NK-92 treated with Interleukin-12 subunit alpha and Interleukin-12 subunit beta, amount 100 ng/mL, for 24 hours (cell line): Measurements from ENCODE around the gene ZNF385D.

Experiments used
- DNase-seq: peaks from one replicate; lab custom pipeline; 2025; lab: John Stamatoyannopoulos, UW

Gene ZNF385D

DNA sequence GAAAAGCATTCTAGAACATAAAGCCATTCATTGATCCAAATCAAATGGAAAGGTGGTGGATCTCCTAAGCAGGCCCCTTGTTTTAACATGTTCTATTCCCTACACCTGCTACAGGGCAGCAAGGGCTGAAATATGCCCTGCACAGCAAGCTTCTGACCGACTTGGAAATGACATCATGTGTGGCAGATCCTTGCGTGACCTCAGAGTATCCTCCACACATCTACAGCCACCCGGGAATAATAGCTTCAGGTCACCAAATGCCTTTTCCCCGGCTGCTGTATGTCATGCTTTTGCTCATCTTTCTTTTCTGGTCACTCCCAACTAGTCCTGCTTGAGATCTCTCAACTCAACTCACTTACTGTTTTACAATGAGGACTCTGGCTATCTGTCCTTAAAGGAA is 158.2 kb downstream of the ZNF385D start:
- no peak for DNase-seq

DNA sequence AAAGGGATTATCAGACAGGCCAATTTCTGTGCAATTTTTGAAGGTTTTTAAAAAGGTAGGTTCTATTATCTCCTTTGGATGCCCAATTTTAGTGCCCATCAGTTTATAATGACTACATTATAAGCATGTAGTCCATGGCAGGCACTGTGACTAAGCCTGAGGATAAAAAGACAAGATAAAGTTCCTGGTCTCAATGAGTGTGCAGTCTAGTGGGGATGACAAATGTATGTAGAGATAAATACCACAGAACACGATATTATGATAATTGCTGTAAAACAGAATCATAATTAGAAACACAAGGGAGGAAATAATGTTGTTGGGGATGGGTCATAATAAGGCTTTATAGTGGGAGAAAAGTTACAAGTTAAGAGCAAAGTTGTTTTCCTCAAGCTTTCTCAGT is 163.1 kb downstream of the ZNF385D start:
- DNase-seq, result no peak

DNA sequence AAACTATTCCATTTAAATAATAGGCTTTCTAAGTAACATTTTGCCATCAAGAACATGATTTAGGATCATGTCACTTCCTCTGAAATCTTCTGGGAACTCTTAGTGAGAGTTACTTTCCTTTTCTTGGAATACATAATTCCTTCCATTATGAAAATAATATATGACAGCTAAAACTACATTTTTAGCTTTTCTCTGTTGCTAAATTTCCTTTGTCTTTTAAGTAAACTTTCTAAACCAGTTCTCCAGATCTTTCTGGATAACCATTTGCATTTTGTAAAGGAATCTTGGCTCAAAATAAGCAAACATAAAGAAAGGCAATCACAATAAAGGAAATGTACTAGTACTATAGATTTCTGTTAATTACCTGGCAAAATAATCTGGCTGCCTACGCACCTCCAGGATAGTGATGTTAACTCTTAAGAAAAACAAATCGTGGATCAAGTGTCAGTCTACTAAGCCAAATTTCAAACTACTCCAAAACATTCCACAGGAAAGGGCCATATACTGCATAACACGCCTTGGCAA is 165.7 kb downstream of the ZNF385D start:
- no peak for DNase-seq

DNA sequence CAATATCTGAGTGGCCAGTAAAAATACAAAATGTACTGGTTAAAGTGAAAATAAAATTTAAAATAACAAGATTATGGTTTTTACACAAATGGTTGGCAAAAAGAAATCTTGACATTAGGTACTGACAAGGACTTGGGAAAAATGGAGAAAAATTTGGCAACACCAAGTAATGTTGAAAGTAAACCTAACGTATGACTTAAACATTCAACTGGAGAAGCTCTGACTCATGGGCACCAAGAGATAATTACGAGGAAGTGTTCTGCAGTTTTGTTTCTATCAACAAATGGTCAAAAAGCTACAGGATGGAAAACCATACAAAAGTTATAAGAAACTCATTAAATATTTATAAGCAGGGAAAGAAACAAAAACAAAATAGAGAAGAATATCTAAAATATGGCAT is 177.7 kb downstream of the ZNF385D start:
- no peak for DNase-seq

DNA sequence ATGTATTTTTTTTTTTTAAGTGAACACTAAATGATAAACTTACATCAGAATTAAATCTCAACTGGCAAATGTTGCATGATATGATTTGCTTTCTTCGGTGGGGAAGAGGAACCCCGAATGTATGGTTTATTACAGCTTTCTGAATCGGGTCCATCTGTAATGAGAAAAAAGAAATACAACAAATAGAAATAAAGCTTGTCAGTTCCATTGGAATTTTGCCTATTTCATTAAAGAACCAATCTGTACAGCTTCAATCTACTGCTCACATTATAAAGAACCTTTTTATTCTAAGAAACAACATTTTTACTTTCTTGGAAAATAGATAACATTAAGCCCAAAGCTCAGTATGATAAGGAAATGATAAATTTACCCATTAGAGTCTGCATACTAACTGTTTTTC is 186.5 kb downstream of the ZNF385D start:
- no peak for DNase-seq

DNA sequence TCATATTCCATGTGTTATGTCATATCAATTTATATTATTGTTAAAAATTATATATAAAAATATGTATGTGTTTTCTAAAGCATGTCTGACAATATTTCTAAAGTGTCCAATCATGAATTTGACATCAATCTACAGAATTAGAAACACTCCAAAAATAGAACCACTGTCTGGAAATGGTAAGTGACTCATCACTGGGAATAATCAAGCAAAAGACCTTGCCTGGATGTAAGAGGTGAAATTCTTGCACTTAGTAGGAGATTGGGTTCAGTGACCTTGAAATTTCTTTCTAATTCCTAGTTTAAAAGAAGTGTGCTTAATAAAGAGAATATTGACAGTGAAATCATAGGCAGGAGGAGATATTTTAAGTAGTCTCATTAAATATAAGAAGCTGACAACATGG is 188.8 kb downstream of the ZNF385D start:
- no peak for DNase-seq

DNA sequence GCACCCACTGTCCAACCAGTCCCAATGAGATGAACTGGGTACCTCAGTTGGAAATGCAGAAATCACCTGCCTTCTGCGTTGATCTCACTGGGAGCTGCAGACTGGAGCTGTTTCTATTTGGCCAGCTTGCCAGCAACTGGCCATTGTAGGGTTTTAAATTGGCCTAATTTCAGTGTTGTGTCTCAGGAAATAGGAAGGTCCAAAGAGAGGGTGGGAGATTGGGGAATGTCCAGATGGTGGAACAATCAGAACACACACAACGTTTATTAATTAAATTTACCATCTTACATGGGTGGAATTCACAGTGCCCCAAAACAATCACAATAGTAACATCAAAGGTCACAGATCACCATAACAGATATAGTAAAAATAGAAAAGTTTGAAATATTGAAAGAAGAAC is 189.5 kb downstream of the ZNF385D start:
- DNase-seq, result no peak

DNA sequence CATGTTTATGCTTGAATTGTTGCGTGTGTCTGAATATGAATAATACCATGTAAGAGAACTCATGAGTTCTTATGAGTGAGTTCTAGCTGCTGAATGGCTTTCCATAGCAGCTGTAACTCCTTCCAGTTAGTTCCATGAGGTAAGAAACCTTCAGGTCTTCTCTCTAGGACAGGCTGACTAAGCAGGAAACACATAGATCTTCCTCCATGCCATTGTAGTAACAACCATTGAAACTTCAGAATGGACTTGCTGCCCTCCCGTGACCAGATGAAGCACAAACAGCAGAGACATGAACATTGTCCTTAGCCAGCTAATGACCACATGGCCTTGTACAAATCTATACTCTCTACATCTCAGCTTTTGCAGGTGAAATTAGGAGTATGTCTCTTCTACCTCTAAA is 200.0 kb downstream of the ZNF385D start:
- DNase-seq, result no peak

DNA sequence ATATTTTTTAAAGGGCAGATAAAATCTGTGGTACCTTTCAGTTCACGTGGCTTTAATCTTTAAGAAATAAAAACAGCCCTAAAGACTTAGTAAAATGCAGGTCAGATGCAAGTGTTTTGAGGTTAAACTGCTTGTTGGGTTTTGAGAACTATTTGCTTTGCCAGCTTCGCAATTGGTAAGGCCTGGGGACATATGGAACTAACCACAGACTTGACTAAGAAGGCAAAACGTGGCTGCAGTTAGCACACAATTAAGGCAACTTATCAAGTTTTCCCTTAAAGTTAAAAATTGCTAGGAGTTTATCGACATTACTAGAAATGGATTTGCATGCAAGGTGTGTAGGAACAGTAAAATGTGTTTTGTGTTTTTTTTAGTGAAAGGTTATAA is 206.9 kb downstream of the ZNF385D start:
- no peak for DNase-seq

DNA sequence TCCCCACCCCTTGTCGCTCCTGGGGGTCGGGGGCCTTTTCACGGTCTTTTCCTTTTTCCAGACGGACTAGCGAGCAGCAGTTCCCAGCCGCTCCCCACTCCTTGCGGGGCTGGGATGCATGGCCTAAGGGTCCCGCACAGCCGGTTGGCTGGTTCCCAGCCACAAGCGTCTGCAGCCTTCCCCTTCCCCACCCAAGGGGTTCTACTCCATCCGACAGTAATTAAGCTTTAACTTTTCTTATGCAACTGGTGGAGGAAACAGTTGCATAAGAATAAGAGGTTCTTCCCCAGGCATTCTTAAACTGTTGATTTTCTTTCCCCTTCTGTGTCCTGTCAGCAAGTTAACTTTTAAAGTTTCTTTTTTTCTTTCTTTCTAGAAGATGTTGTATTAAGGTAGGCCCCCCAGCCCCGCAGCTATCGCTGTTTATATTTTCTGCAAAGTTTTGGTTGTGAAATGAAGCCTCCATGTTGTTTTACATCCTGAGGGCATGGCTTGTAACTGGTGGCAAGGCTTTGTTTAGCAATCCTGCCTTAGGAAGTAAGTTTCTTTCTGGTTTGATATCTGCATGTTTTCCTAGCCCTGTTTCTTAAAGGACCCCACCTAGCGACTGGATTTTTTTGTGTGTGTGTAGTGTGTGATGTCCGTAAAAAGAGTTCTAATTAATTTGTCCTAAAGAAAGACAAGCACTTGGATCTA is 207.5 kb downstream of the ZNF385D start:
- DNase-seq, result no peak

DNA sequence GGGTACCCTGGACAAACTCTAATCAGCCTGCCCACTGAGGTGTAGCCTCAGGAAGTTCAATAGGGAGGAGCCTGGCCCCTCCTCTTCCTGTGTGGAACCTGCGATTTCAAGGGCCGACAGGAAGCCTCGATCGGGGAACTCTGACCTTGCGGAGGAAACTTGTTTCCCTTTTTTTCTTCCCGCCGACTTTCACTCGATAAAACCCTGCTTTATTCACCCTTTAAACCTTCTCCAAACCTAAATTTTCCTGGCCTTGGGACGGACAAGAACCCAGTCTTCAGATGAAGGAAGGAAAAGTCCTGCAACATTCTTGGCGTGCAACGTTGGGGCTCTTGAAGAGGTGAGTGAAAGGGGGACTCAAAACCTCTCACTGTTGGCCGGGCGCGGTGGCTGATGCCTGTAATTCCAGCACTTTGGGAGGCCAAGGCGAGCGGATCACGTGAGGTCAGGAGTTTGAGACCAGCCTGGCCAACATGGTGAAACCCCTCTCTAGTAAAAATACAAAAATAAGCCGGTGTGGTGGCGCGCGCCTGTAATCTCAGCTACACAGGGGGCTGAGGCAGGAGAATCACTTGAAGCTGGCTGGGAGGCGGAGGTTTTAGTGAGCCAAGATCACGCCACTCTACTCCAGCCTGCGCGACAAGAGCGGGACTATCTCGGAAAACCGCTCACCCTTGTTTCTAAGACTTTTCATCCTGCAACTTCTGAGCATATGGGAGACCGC is 208.2 kb downstream of the ZNF385D start:
- no peak for DNase-seq

DNA sequence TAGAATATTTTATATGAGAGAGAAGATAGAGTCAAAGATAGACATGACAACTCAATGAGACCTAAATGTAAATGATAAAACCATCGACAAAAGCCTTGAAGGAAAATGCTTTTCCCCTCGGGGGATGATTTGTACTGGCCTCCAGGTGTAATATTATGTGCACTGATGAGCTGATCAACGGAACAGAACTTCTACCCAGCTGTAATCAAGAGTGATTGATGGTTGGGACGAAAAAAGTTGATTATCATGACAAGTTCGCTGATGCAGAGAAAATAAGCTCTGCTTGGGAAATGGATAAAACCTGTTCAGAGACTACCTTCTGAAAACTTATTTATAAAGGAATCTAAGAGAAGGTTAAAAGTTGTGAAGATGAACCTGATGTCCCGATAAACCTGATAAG is 210.7 kb downstream of the ZNF385D start:
- no peak for DNase-seq

DNA sequence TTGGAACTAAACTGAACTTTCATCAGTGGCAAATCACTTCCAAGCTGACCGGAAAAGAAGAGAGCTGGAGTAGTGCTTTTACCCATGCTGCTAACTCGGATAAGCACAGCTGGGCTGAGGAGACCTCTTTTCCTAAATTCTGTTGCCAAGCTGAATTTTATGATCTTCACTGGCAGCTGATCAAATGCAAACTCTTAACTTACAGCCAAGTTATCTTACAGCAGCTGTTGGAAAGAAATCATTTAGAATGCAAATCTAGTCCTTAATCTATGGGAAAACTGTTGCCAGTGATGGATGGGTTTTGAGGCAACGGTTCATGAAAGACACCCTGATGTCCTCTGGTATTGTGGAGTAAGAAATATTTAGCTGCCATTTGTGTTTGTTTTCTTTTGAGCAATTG is 216.5 kb downstream of the ZNF385D start:
- DNase-seq, result no peak

DNA sequence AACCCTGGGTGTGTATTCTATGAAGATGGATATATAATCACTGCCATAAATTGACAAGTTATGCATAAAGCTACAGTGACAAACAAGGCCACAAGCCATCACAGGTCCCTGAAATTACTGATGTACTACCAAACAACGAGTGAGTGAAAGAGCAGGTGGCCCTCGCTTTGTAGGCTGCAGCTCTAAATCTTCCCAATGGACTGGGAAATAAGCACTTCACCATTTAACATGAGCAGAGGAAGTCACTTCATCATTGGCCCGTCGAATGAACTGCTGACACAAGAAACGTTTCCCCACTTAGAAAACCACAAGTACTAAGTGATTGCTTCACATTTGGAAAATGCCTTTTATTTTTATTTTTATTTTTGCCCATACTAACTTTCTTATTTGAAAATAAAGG is 218.0 kb downstream of the ZNF385D start:
- DNase-seq, result no peak

DNA sequence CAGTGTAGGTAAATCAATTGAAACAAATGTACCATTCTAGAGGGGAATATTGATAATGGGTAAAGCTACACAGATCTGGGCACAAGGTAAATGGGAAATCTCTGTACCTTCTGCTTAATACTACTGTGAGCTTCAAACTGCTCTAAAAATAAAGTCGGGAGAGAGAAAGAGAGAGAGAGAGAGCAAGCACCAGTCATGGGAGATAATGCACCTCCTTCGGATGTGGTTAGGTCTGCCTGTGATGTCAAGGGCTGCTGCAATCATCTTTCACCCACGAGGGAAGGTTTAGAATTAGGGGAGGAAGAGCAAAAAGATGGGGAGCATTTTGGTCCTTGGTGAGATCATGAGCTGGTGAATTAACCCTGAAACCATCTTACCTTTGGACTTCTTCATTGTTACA is 219.1 kb downstream of the ZNF385D start:
- no peak for DNase-seq

DNA sequence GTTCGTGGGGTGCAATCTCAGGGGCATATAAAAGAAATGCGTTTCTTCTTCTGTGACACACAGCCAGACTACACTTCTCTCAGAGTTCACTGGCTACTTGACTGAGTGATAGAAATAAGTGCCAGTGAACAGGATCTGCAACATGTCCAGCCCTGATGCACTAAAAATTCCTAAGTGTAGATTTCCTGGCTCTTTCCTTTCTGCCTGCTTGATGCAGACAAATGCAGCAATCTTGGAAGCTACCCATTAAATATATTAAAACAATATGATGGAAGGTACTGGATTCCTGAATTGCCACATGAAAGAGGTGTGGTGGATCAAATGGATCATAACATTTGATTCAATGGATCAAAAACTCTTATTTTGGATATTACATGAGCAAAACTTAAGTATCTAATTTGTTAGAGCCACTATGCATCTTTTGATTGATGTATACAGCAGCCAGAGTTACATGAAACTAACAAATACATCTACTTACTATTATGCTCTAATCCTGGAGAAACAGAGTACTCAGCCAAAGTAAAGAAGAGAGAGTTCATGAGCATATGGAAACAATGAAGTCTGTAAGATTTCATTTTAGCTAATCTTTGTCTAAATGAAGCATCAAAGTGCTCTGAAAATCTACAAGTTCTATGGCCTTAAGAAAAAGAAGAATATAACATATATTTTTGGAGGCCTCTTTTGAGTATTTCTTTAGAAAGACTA is 222.6 kb downstream of the ZNF385D start:
- no peak for DNase-seq

DNA sequence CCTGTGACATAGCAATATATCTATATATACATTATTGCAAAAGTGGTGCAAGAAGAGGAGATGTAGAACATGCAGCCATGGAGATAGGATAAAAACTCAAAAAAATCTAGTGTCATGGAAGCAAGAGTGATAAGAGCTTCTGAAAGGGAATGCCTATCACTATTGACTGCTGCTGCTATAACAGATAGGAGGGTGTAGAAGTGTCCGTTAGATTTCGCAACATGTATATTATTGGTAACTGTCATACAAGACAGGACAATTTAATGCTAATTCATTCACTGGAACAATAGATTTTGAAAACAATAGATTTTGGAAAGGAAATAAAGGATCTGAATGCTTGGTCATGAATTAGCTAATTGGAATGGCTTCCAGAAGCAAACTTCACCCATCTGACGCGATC is 224.5 kb downstream of the ZNF385D start:
- no peak for DNase-seq

DNA sequence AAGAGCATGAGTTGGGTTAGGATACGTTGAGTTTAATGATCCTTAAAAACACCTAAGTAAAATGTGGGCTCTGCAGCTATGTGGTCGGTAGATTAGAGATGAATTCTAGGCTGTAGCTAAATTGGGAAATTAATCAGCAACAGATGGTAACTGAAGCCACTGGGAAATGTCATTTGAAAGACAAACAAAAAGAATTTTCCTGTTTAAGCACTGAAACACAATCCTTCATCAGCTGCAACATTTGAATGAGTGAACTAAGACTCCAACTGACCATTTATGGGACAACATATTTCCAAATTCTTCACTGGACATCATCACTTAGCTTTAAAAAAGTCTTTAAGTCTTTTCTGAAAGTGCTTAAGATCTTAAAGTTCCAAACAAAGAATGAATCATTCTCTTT is 226.9 kb downstream of the ZNF385D start:
- no peak for DNase-seq

DNA sequence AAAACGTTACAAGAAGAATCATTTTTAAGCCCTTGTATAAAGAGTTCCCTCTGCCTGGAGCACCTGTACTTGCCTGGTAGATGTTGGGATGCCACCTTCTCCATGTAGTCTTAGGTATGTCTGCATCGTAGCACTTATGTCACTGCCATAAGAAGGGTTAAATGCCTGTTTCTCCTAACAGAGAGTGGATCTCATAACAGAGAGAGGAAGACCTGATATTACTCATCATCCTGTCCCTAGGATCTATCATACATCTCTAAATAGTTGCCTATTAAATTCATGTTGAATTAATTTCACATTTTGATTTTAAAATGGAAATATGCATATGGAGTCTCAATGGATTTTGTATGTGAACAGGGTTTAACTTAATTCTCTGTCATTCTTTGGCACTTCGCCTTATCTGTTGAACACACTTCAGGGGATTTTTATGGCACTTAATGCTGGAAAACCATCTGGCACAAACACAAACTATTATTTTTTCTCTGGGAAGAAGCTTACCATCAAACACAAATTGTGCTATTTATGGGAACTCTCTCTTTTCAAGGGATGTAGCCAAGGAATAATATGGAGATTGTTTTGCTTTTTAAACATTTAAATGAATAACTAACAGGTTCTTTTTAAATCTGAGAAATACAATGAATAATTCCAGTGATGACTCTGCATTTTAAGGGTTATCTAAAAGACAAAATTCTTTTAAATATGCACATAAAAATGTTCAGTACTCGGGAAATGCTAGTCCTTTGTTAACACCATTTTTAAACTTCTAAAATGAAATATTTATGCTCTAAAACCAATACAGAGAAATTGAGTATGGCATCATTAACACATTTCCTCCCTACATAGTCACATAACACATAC is 230.7 kb downstream of the ZNF385D start:
- DNase-seq, result no peak

DNA sequence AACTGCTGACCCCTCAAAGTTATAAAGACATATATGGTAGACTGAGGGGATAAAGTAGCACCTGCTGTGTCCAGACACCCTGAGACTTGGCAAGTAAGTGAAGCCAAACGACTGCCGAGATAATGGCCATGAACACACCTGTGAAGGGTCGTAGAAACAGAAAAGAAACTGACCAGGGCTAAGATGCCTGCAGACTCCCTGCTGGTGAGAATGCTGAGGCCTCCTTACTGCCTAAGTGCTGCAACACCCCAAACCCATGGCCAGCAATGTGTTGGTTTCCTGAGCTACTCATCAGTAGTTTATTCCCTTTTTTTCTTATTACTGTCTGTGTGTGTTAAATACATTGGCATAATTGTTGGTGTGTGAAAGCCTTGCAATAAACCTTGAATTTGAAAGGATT is 233.8 kb downstream of the ZNF385D start:
- no peak for DNase-seq

DNA sequence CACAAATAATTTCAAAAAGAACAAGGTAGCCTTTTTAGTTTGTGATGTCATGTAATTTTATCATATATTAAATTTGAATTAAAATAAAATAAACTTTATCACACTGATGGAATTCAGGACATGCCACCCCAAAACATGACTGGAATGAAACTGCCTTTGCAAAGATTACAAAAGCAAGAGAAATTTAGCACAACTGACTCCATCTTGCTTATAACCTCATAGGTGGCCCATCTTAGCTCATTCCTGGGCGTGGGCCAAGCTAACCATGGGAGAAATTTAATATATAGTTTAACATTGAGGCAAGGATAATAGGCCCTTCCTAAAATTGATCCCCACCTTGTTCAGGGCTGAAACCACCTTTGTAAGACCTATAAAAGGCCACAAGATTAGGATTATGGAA is 235.6 kb downstream of the ZNF385D start:
- DNase-seq, result no peak
